ENCODE measurements around the gene SPTBN5. TPM values are rescaled to one million over a fixed set of nuclear protein-coding genes. Genes with fewer than 3 reads are reported as not detected.

Gene SPTBN5
- total and polyA plus RNA-seq, 2 experiments from 2014 or later: 0.57 to 1.1 TPM

GRCh38 chr15:41918506-41919126 lies 24.8 kb upstream of the SPTBN5 start:
- Histone ChIP-seq H2AFZ (no peak overlapping the region), H3K36me3 (ENCODE audit: insufficient read depth) (0 out of 2 replicates have a peak, but pooled peaks cover 4% of the 10 kb centered on the region), H4K20me1 (replicated peaks; ENCODE audit: insufficient read depth) (peaks cover 17% of the 10 kb centered on the region), H3K4me3 (no peak overlapping the region), H3K79me2 (replicated peaks; ENCODE audit: insufficient read depth) (peaks cover 7% of the 10 kb centered on the region; the same call in 1 of the 2 replicates), H3K27ac (ENCODE audit: low read depth) (no peak overlapping the region), H3K27me3 (ENCODE audit: insufficient read depth) (no peaks in the 10 kb centered on the region), H3K4me1 (ENCODE audit: insufficient read depth) (no peaks in the 10 kb centered on the region), H3F3A (replicated peaks; ENCODE audit: low read depth) (no peaks in the 10 kb centered on the region), H3K4me2 (no peak overlapping the region), H3K9me2 (ENCODE audit: insufficient read depth) (no peaks in the 10 kb centered on the region)
- Mint-ChIP-seq H3K9me3 (no peaks in the 10 kb centered on the region), H3K27me3 (ENCODE audit: insufficient read depth, low read depth, poor library complexity) (no peaks in the 10 kb centered on the region), H3K4me3 (no peak overlapping the region), H3K27ac (no peak overlapping the region), H3K4me1 (peaks cover 4% of the 10 kb centered on the region; the same call in 1 of the 3 replicates), H3K36me3 (ENCODE audit: low read depth) (peaks cover 22% of the 10 kb centered on the region)
- ATAC-seq (no peak), DNase-seq (ENCODE audit: low spot score) (no peak)
- TF ChIP-seq POLR2AphosphoS5 (IDR thresholded peaks at IDR 0.05; ENCODE audit: low read depth) (no peak), ETS1 (IDR thresholded peaks at IDR 0.05) (no peak), ZNF331 (CRISPR knock-in tag; IDR thresholded peaks at IDR 0.05; ENCODE audit: low read depth) (no peak), EZH2phosphoT487 (IDR thresholded peaks at IDR 0.05; ENCODE audit: unreplicated experiment) (no peak), NANOG (IDR thresholded peaks at IDR 0.05; ENCODE audit: borderline replicate concordance) (no peak), REST (IDR thresholded peaks at IDR 0.05; ENCODE audit: unreplicated experiment) (no peak)

DNA sequence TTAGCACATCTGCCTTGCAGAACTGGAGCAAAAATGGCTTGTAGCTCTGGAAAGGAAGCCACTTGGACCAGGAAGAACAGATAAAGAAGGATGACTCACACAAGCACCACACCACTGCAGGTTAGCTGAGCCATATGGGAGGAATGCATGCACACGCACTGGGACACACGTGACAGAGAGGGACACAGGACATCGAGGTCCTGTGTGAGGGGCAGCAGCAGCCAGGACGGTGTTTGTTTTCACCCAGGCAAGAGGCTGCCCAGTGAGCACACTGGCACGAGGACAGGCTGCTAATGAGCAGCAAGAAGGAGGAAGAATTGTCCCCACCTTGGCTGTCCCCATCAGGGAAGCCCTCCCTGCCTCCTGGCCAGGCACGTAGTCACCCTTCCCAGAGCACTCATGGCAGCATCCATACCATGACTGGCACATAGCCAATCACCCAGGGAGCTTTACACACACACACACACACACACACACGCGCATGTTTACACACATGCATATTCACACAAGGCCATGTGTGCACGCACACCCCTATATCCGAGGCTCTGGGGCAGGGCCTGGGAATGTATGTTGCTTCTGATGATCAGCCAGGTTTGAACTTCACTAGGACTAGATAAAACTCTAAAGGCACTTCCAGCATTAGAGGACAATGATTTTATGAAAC lies 24.0 kb upstream of the SPTBN5 start:
- H3K27ac Mint-ChIP-seq: no peak overlapping the region
- H3K4me1 Mint-ChIP-seq: peaks cover 4% of the 10 kb centered on the region; the same call in 1 of the 3 replicates
- ATAC-seq (no peak), DNase-seq (ENCODE audit: low spot score) (no peak)
- H3F3A ChIP-seq (replicated peaks; ENCODE audit: low read depth): no peaks in the 10 kb centered on the region
- no peaks in the 10 kb centered on the region for H3K27me3 Mint-ChIP-seq (ENCODE audit: insufficient read depth, low read depth, poor library complexity)
- no peak overlapping the region for H2AFZ ChIP-seq
- H3K9me2 ChIP-seq (ENCODE audit: insufficient read depth): no peaks in the 10 kb centered on the region
- H4K20me1 ChIP-seq (replicated peaks; ENCODE audit: insufficient read depth): peaks cover 17% of the 10 kb centered on the region
- H3K4me3 ChIP-seq: no peak overlapping the region
- no peaks in the 10 kb centered on the region for H3K4me1 ChIP-seq (ENCODE audit: insufficient read depth)
- no peak overlapping the region for H3K4me3 Mint-ChIP-seq
- H3K27me3 ChIP-seq (ENCODE audit: insufficient read depth): no peaks in the 10 kb centered on the region
- H3K36me3 ChIP-seq (ENCODE audit: insufficient read depth): 0 out of 2 replicates have a peak, but pooled peaks cover 4% of the 10 kb centered on the region
- peaks cover 22% of the 10 kb centered on the region for H3K36me3 Mint-ChIP-seq (ENCODE audit: low read depth)
- H3K79me2 ChIP-seq (replicated peaks; ENCODE audit: insufficient read depth): peaks cover 7% of the 10 kb centered on the region; the same call in 1 of the 2 replicates
- H3K9me3 Mint-ChIP-seq: no peaks in the 10 kb centered on the region
- H3K27ac ChIP-seq (ENCODE audit: low read depth): no peak overlapping the region
- no peak overlapping the region for H3K4me2 ChIP-seq
- no peak for TF ChIP-seq REST (IDR thresholded peaks at IDR 0.05; ENCODE audit: unreplicated experiment)
